Astrocyte of the cerebellum (primary cell): ENCODE results near the gene KCMF1.

ENCODE experiments used
- DNase-seq: peaks from one replicate; pipeline ENCODE4 v3.0.0-alpha.2; 2011; ENCODE audit warnings: low read depth
- H3K4me3 ChIP-seq: 2 replicates; pipeline ENCODE4 v1.5.1; 2011; ENCODE audit warnings: mild to moderate bottlenecking, low read depth, low read length, moderate library complexity
- CTCF ChIP-seq: IDR thresholded peaks from 2 replicates; pipeline ENCODE4 v1.5.1; 2012; ENCODE audit warnings: low read length, low read depth, moderate library complexity, mild to moderate bottlenecking; ENCODE audit errors: missing control alignments
- in situ Hi-C: cut with HindIII; loops from 2 replicates; pipeline ENCODE4 v1.10.0; 2017; ENCODE audit warnings: low sequenced_read_pairs

Gene KCMF1

GRCh38 chr2:84956334-84957297 lies 14.3 kb upstream of the KCMF1 start:
- no peak overlapping the region for H3K4me3 ChIP-seq
- TF ChIP-seq CTCF, result no peak
- no peak for DNase-seq
- in situ Hi-C loops, result no loop called here

DNA sequence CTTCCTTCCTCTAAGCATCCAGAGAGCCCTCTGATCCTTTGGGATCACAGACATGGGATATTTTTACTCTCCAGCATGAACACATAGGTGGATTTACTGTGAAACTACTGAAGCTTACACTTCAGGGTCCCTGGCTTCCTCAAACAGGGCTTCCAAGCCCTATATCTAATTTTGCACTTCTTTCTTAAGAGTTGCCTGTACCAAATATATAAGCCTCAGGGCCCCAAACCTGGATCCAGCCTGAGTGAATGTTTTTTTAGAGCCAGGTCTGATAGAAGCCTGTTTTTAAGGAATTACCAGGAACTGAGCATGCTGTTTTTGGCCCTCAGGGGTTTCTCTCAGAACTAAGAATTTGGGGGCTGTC lies 13.2 kb upstream of the KCMF1 start:
- H3K4me3 ChIP-seq, result no peak overlapping the region
- no peak for TF ChIP-seq CTCF
- in situ Hi-C loops, result no loop called here
- no peak for DNase-seq

DNA sequence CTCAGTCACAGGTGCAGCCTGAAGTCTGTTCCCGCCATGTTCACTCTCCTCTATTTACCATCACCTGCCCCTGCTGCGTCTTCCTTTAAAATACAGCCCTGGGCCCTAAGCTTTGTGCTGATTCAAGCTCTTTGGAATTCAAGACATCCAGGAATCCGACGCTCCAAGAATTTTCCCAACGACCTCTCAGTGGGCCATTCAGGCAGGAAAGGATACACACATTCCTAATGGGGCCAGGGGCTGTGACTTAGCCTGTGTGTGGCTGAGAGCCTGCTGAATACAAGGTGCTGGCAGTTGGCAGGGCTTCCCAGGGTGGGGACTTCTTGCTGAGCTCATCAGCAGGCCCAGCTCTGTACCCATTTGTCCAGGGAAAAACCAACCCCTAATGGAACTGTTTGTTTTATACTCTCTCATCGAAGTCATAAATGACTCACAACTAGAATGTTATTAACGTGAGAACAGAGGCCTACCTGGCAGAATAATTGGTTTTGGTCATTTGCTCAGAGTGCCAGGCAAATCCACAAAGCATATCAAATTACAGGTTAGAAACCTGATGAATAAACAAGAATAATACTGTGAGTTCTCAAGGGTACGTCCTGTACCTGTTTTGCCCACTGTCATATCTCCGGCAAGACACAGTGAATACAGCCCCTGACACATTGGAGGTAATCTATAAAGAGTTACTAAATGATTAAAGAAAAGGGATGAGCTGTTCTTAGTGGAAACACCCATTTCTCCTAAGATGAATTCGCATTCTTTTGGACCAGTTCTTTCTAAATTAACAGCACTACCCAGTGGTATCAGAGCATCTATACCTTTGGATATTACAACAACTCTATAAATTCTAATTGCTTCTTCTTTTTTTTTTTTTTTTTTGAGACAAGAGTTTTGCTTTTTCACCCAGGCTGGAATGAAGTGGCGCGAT lies 12.6 kb upstream of the KCMF1 start:
- in situ Hi-C loops, result no loop called here
- no peak overlapping the region for H3K4me3 ChIP-seq
- DNase-seq, result peak; percentile 83
- TF ChIP-seq CTCF, result no peak

GRCh38 chr2:84959095-84959565 lies 11.8 kb upstream of the KCMF1 start:
- no peak overlapping the region for H3K4me3 ChIP-seq
- DNase-seq, result peak; percentile 60
- in situ Hi-C loops, result no loop called here
- no peak for TF ChIP-seq CTCF

- DNase-seq, result no peak
- TF ChIP-seq CTCF, result no peak
- H3K4me3 ChIP-seq, result no peak overlapping the region
- in situ Hi-C loops, result loop anchor here (10.0 kb wide), 1 partner anchor 55 kb away; the partner anchor contains the start of gene TMSB10
These were observed 11.1 kb upstream of the KCMF1 start for GRCh38 chr2:84959566-84960506.
